ENCODE data around the gene REPS1.
A peak's percentile ranks its signal among the peaks of the same experiment; 100 is the strongest.

Gene REPS1

DNA sequence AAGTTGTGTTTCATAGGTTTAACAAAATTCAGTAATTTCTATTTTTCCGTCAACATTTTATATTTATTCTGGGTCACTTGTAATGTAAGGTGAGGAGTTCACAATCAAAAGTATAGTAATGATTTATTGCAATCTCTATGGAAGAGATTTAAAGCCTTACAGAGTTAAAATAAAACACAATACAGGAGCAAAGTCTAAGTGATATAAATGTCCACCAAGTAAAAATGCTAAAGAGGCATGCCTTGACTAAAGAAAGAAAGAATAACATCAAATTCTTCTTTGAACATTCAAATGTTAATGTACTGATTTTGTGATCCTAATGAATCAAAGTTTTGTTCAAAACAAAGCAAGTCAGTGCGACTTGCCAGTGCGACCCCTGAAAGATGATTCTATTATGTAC, 61.5 kb downstream of the REPS1 start:
- no peak for DNase-seq (ENCODE audit: low read depth in 2 of 2)

GRCh38 chr6:138925806-138926205, 62.2 kb downstream of the REPS1 start:
- no peak for DNase-seq (ENCODE audit: low read depth in 2 of 2)

DNA sequence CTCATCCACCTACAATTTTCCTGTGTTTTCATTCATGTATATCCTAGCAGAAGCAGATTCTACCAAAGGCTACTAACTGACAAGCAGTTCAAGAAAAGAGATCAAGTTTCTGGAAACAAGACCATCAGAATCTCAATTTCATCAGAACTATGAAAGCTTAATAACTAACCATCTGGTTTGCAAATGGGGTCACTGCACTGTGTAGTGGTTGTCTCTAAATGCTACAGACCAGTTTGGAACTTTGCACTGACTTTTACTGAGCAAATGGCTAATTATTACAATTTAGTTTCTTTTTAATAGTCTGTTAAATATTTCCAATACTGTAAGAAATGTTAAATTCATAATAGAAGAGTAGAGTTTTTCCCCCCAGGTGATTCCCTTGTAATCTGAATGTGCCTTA, 64.5 kb downstream of the REPS1 start:
- DNase-seq (ENCODE audit: low read depth in 2 of 2): no peak

DNA sequence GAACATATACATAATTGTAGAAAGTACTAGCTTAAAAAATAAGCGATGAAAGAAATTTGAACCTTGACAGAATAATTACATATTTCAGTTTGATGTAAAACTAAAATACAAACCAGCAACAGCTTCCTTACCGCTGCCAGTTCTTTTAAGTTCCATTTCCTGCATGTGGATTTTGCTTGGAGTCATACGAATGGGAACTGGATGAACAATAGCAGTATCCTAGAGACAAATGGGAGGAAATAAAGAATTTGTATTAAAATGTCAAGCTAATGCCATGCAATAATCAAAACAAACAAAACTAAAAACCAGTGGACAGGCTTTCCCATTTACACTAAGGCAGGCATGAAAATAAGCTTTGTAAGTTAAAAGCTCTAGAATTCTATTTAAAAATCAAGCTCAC, 67.1 kb downstream of the REPS1 start:
- no peak for DNase-seq (ENCODE audit: low read depth in 2 of 2)

DNA sequence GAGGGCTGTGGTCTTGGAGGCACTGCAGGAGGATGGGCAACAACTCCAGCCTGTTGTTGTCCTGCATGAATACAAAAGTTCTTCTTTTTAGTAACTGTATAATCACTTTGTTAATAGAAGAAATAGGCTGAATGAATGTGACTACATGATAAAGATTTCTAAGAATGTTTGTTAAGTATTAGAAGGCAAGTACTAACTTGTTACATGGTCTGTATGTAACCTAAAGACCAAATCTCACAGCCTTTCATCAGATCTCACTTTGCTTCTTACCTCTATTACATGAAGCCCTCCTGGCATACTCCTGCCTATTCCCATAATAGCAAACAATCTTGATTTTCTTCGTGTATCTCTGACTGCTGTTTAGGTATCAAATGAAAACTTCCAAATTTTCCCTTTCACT, 73.4 kb downstream of the REPS1 start:
- no peak for DNase-seq (ENCODE audit: low read depth in 2 of 2)

- no peak for DNase-seq (ENCODE audit: low read depth in 2 of 2)
Measured at GRCh38 chr6:138912308-138912707, 75.7 kb downstream of the REPS1 start.

GRCh38 chr6:138909975-138910374, 78.1 kb downstream of the REPS1 start:
- no peak for DNase-seq (ENCODE audit: low read depth in 2 of 2)

- DNase-seq (ENCODE audit: low read depth in 2 of 2): no peak
Measured at GRCh38 chr6:138909511-138909910, 78.5 kb downstream of the REPS1 start.

DNA sequence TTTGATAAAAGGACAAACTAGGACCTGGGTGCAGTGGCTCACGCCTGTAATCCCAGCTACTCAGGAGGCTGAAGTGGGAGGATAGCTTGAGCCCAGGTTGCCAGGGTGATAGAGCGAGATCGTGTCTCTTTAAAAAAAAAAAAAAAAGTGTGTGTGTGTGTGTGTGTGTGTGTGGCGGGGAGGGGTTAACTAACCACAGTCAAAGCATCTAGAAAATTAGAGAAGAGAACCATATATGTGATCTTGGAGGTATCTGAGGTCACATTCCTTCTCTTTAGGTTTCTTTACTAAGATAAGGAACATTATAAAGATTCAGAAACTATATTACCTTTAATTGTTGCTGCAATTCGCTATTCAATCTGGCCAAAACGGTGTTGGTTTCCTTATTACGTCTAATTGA, 80.9 kb downstream of the REPS1 start:
- DNase-seq (ENCODE audit: low read depth in 2 of 2): no peak

- no peak for DNase-seq (ENCODE audit: low read depth in 2 of 2)
Measured at GRCh38 chr6:138897031-138897430, 91.0 kb downstream of the REPS1 start.

- no peak for DNase-seq (ENCODE audit: low read depth in 2 of 2)
Measured at GRCh38 chr6:138896104-138896756, 91.8 kb downstream of the REPS1 start.

- DNase-seq (ENCODE audit: low read depth in 2 of 2): no peak
Measured at GRCh38 chr6:138891255-138891986, 96.6 kb downstream of the REPS1 start.

- no peak for DNase-seq (ENCODE audit: low read depth in 2 of 2)
Measured at GRCh38 chr6:138885156-138885819, 102.8 kb downstream of the REPS1 start.

- DNase-seq (ENCODE audit: low read depth in 2 of 2): peak in 1 of 2 donors; percentile 17
Measured at GRCh38 chr6:138882369-138883017, 105.6 kb downstream of the REPS1 start.

- DNase-seq (ENCODE audit: low read depth in 2 of 2): no peak
Measured at GRCh38 chr6:138873191-138873590, 114.9 kb downstream of the REPS1 start.

DNA sequence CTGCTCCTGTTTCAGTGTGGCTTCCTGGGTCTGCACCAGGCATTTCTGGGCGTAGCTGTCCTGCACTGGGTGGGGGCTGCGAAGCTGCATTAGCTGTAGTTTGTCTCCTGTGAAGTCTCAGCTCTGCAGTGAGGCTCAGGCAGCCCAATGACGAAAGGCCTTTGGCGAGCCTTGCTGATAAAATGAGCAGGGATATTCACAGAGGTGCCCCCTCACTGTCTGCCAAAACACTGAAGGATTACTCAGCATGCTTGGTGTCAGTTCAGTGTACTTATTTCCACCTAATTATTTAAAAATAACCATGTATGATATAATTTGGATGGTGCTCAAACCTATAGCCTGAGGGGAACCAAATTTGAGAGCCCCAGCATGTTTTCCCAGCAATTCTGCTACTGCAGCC, 118.7 kb downstream of the REPS1 start:
- DNase-seq (ENCODE audit: low read depth in 2 of 2): no peak

DNA sequence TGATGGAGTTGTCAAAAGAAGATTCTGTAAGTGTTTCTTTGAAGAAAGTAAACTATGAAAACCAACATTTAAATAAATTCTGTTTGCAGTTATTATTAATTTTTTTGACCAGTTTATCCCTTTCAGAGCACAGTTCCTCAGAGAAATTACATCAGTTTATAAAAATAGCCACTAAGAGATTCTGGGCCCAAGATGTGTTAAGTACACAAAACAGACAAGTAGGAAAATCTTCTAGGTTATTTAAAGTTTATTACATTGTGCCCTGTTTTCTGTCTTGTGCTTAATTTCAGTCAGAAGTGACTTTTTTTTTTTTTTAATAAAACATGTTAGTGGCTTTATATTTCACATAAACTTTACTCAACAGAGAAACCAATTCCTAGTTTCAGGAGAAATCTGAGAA, 119.9 kb downstream of the REPS1 start:
- DNase-seq (ENCODE audit: low read depth in 2 of 2): no peak

- no peak for DNase-seq (ENCODE audit: low read depth in 2 of 2)
Measured at GRCh38 chr6:138865480-138866109, 122.5 kb downstream of the REPS1 start.

- no peak for DNase-seq (ENCODE audit: low read depth in 2 of 2)
Measured at GRCh38 chr6:138864343-138864890, 123.6 kb downstream of the REPS1 start.

GRCh38 chr6:138863321-138863720, 124.7 kb downstream of the REPS1 start:
- no peak for DNase-seq (ENCODE audit: low read depth in 2 of 2)

- no peak for DNase-seq (ENCODE audit: low read depth in 2 of 2)
Measured at GRCh38 chr6:138862456-138862855, 125.6 kb downstream of the REPS1 start.

DNA sequence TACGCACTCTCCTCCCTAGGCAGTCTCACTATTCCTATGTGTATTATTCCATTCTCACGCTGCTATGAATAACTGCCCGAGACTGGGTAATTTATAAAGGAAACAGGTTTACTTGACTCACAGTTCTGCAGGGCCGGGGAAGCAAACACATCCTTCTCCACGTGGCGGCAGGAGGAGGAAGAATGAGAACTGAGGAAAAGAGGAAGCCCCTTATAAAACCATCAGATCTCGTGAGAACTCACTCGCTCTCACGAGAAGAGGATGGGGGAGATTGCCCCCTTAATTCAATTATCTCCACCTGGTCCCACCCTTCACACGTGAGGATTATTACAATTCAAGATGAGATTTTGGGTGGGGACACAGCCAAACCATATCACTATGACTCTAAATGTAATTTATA, 130.3 kb downstream of the REPS1 start:
- DNase-seq (ENCODE audit: low read depth in 2 of 2): no peak

Data from stimulated activated CD4-positive, alpha-beta T cell treated with anti-CD3 and anti-CD28 coated beads, Interleukin-4, amount 100 ng/mL, for 48 hours (primary cell).